ENCODE measurements around the gene PXDN.

PXDN gene

GRCh38 chr2:1671916-1672315, 72.4 kb downstream of the PXDN start:
- DNase-seq (ENCODE audit: low read depth): no peak
- H3K4me3 ChIP-seq (replicated peaks; ENCODE audit: low read depth, low read length): no peak overlapping the region
- TF ChIP-seq CTCF (IDR thresholded peaks at IDR 0.05; ENCODE audit: low read length, missing control alignments): no peak

DNA sequence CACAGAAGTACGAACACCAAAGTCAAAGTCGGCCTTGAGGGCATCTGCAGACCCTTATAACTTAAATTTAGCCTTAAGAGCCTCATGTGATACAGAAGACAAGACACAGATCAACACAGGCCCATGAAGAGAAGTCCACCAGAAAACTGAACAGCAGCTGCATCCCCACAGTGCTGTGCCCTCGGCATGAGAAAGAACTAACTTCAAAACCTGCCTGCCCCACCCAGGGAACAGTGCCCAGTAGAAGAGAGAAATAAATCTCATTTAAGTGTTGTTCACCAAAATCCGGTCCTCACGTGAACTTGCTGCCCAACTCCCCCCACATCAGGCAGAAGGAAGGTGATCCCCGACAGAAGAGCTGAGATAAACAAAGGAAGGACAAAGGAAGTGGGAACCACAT, 73.7 kb downstream of the PXDN start:
- no peak for TF ChIP-seq CTCF (IDR thresholded peaks at IDR 0.05; ENCODE audit: low read length, missing control alignments)
- DNase-seq (ENCODE audit: low read depth): no peak
- H3K4me3 ChIP-seq (replicated peaks; ENCODE audit: low read depth, low read length): no peak overlapping the region

GRCh38 chr2:1665761-1666505, 78.4 kb downstream of the PXDN start:
- DNase-seq (ENCODE audit: low read depth): no peak
- no peak overlapping the region for H3K4me3 ChIP-seq (replicated peaks; ENCODE audit: low read depth, low read length)
- TF ChIP-seq CTCF (IDR thresholded peaks at IDR 0.05; ENCODE audit: low read length, missing control alignments): no peak

GRCh38 chr2:1664698-1665097, 79.6 kb downstream of the PXDN start:
- no peak overlapping the region for H3K4me3 ChIP-seq (replicated peaks; ENCODE audit: low read depth, low read length)
- TF ChIP-seq CTCF (IDR thresholded peaks at IDR 0.05; ENCODE audit: low read length, missing control alignments): no peak
- no peak for DNase-seq (ENCODE audit: low read depth)

DNA sequence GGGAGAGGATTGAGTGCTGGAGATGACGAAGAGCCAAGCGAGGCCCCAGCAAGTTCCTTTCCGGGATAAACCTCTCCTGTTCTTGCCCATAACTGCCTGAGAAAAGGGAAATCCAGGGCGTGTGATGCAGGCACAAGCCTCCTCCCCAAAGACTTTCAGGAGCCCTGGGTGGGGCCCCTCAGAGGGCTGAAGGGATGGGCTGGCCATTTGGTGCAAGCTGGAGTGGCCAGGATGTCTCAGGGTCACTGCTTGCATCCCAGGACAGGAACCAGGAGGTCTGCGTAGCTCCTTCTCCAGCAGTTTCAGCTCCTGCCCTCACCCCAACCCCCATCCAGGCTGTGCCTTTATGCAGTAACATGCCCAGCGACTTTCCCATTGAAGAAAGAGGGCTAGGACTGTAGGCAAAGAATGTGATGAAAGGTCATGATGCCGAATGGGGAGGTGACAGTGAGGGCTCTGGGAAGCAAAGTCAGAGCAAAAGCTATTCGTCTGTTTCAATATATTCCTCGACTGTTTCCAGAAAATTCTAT, 80.2 kb downstream of the PXDN start:
- no peak for TF ChIP-seq CTCF (IDR thresholded peaks at IDR 0.05; ENCODE audit: low read length, missing control alignments)
- no peak overlapping the region for H3K4me3 ChIP-seq (replicated peaks; ENCODE audit: low read depth, low read length)
- no peak for DNase-seq (ENCODE audit: low read depth)

DNA sequence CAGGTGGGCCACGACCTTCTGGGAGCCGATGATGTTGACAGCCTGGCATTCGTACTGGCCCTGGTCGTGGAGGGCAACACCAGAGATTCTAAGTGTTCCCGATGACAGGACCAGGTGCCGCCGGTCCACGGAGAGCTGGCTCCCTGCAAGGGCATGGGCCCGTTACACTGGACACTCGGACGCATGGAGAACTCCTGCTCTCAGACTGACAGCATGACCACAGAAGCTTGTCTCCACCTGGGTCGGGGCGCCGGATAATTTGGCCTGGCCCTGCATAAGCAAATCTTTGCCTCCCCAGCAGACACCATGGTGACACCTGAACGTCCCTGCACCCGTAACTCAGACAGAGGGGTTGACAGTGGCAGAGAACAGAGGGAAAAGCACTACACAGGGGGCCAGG, 80.7 kb downstream of the PXDN start:
- no peak for DNase-seq (ENCODE audit: low read depth)
- no peak overlapping the region for H3K4me3 ChIP-seq (replicated peaks; ENCODE audit: low read depth, low read length)

More for the DNA sequence above, 80.7 kb downstream of the PXDN start:
- TF ChIP-seq CTCF (IDR thresholded peaks at IDR 0.05; ENCODE audit: low read length, missing control alignments): no peak
